ENCODE results near the gene C1QTNF9. TPM values are rescaled to one million over a fixed set of nuclear protein-coding genes. Genes with fewer than 3 reads are reported as not detected.

Gene C1QTNF9
- total RNA-seq, 4 donors from 2014 or later = 0.34 to 2.0 (median 1.9) TPM; not detected in 1

- TF ChIP-seq, protein P1, sequence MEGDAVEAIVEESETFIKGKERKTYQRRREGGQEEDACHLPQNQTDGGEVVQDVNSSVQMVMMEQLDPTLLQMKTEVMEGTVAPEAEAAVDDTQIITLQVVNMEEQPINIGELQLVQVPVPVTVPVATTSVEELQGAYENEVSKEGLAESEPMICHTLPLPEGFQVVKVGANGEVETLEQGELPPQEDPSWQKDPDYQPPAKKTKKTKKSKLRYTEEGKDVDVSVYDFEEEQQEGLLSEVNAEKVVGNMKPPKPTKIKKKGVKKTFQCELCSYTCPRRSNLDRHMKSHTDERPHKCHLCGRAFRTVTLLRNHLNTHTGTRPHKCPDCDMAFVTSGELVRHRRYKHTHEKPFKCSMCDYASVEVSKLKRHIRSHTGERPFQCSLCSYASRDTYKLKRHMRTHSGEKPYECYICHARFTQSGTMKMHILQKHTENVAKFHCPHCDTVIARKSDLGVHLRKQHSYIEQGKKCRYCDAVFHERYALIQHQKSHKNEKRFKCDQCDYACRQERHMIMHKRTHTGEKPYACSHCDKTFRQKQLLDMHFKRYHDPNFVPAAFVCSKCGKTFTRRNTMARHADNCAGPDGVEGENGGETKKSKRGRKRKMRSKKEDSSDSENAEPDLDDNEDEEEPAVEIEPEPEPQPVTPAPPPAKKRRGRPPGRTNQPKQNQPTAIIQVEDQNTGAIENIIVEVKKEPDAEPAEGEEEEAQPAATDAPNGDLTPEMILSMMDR (IDR thresholded peaks at IDR 0.05; ENCODE audit: low read depth) = no peak
Observed at GRCh38 chr13:24275041-24275440, 34.3 kb upstream of the C1QTNF9 start.

DNA sequence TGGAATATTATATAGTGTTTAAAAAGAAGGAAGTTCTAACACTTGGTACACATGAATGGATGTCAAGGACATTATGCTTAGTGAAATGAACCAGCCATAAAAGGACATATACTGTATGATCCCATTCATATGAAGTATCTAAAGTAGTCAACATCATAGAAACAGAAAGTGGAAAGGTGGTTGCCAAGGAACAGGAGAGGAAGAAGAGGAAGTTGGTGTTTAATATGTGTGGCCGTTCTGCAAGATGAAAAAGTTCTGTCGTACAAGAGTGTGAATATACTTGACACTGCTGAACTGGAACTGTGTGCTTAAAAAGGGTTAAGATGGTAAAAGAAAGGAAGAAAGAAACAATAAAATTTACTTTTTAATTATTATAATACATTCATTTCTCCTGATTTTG is 33.1 kb upstream of the C1QTNF9 start:
- TF ChIP-seq, protein P1 (IDR thresholded peaks at IDR 0.05; ENCODE audit: low read depth) = no peak

DNA sequence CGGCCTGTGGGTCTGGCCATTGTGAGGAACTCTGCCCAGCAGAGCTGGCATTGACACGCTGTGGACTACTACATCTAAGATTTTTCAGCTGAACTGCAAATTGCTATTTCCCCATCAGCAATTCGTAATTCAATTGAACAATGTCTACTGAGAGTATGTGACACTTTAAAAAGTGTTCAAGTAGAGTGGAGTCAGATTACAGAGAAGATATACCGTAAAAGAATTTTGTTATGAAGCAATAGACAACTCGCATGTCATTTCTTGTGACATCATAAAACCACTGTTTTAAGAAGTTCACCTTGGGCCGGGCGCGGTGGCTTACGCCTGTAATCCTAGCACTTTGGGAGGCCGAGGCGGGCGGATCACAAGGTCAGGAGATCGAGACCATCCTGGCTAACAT is 32.5 kb upstream of the C1QTNF9 start:
- TF ChIP-seq, protein P1 (IDR thresholded peaks at IDR 0.05; ENCODE audit: low read depth) = no peak

DNA sequence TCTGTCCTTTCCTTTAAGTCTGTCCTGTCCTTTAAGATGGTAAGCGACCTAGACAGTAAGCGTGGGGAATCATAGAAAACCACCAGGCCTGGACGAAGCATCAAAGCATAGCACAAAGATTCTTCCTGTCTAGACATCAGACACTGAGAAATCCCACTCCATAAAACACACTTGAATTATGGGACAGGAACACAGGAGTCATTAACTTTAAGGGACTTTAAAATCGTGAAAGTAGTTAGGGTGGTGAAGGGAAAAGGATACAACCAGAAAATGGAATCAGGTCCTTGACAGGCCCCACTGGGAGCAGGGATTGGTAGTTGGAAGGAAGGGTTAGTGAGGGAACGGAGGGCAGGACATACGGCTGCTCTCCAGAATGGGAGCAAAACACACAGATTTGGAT is 31.6 kb upstream of the C1QTNF9 start:
- TF ChIP-seq, protein P1 (IDR thresholded peaks at IDR 0.05; ENCODE audit: low read depth) = no peak

GRCh38 chr13:24279327-24280110 is 29.9 kb upstream of the C1QTNF9 start:
- TF ChIP-seq, protein P1 (IDR thresholded peaks at IDR 0.05; ENCODE audit: low read depth) = no peak

DNA sequence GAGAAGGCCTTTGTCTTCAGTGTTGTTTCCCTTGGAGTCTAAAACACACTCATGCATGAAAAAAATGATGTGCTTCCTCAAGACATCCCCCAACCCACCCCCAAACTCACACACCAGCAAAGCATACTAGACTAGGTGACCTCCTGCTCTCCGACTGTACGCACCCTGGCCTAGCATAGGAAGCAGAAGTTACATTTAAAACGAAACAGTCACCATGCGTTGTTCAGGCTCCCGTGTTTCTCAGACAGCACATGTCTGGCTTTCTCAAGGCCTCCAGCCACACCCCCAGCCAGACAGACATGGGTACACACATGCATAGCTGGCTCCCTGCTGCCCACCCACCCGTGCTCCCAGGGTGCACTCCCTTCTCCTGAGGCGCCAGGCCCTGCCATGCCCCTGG is 28.7 kb upstream of the C1QTNF9 start:
- TF ChIP-seq, protein P1 (IDR thresholded peaks at IDR 0.05; ENCODE audit: low read depth) = no peak

- TF ChIP-seq, protein P1 (IDR thresholded peaks at IDR 0.05; ENCODE audit: low read depth) = no peak
Observed at GRCh38 chr13:24281188-24282008, 28.0 kb upstream of the C1QTNF9 start.
